Measurements from ENCODE around the gene C1orf226.
"Not testable (repeated sequence)": the region's sequence is repeated elsewhere in the genome, so short reads cannot be mapped to it uniquely, and the experiment has no call there.

C1orf226 gene

GRCh38 chr1:162417650-162418049, 36.1 kb downstream of the C1orf226 start:
- no peak for DNase-seq
- TF ChIP-seq EZH2 (IDR thresholded peaks at IDR 0.05; ENCODE audit: borderline replicate concordance, low read depth, low read length, severe bottlenecking) (no peak), CTCF (IDR thresholded peaks at IDR 0.05; ENCODE audit: borderline replicate concordance, extremely low read depth, low read length, poor library complexity, severe bottlenecking) (no peak)

GRCh38 chr1:162418584-162418983, 37.1 kb downstream of the C1orf226 start:
- not testable (repeated sequence) for H3K36me3 ChIP-seq (ENCODE audit: insufficient read depth, low read length); H3K4me2 ChIP-seq (ENCODE audit: insufficient read depth, low read length); H2AFZ ChIP-seq (ENCODE audit: low read depth, low read length); DNase-seq; H3K4me1 ChIP-seq (ENCODE audit: insufficient read depth, low read length); H3K27ac ChIP-seq (ENCODE audit: low read length); H3K9ac ChIP-seq (ENCODE audit: low read depth, low read length); H3K27me3 ChIP-seq (ENCODE audit: insufficient read depth, low read length, poor library complexity); H4K20me1 ChIP-seq (ENCODE audit: insufficient read depth, low read length); ATAC-seq (ENCODE audit: insufficient read depth, low read depth); H3K79me2 ChIP-seq (ENCODE audit: insufficient read depth, low read length); H3K4me3 ChIP-seq (ENCODE audit: low read depth in 1 of 2, low read length in 2 of 2); H3K9me3 ChIP-seq (ENCODE audit: insufficient read depth, low read length, severe bottlenecking)

More at GRCh38 chr1:162417650-162418049, 36.1 kb downstream of the C1orf226 start:
- Histone ChIP-seq H4K20me1 (ENCODE audit: insufficient read depth, low read length) (no peaks in the 10 kb centered on the region), H3K79me2 (ENCODE audit: insufficient read depth, low read length) (no peaks in the 10 kb centered on the region), H3K4me1 (ENCODE audit: insufficient read depth, low read length) (no peaks in the 10 kb centered on the region), H3K4me2 (ENCODE audit: insufficient read depth, low read length) (no peak overlapping the region), H2AFZ (ENCODE audit: low read depth, low read length) (no peak overlapping the region), H3K36me3 (ENCODE audit: insufficient read depth, low read length) (no peaks in the 10 kb centered on the region), H3K4me3 (ENCODE audit: low read depth in 1 of 2, low read length in 2 of 2) (no peak overlapping the region), H3K9ac (ENCODE audit: low read depth, low read length) (no peak overlapping the region), H3K9me3 (ENCODE audit: insufficient read depth, low read length, severe bottlenecking) (no peaks in the 10 kb centered on the region), H3K27ac (ENCODE audit: low read length) (no peak overlapping the region), H3K27me3 (ENCODE audit: insufficient read depth, low read length, poor library complexity) (no peaks in the 10 kb centered on the region)
- no peak for ATAC-seq (ENCODE audit: insufficient read depth, low read depth)

GRCh38 chr1:162419450-162419931, 38.0 kb downstream of the C1orf226 start:
- H3K4me1 ChIP-seq (ENCODE audit: insufficient read depth, low read length); H3K9me3 ChIP-seq (ENCODE audit: insufficient read depth, low read length, severe bottlenecking); ATAC-seq (ENCODE audit: insufficient read depth, low read depth); H3K27me3 ChIP-seq (ENCODE audit: insufficient read depth, low read length, poor library complexity); H3K79me2 ChIP-seq (ENCODE audit: insufficient read depth, low read length); H3K4me3 ChIP-seq (ENCODE audit: low read depth in 1 of 2, low read length in 2 of 2); H3K9ac ChIP-seq (ENCODE audit: low read depth, low read length); H2AFZ ChIP-seq (ENCODE audit: low read depth, low read length); H3K36me3 ChIP-seq (ENCODE audit: insufficient read depth, low read length); H3K27ac ChIP-seq (ENCODE audit: low read length); H3K4me2 ChIP-seq (ENCODE audit: insufficient read depth, low read length); H4K20me1 ChIP-seq (ENCODE audit: insufficient read depth, low read length); DNase-seq: not testable (repeated sequence)

GRCh38 chr1:162420120-162420519, 38.6 kb downstream of the C1orf226 start:
- no peak overlapping the region for H3K27ac ChIP-seq (ENCODE audit: low read length)
- H3K4me3 ChIP-seq (ENCODE audit: low read depth in 1 of 2, low read length in 2 of 2) = no peak overlapping the region
- H3K79me2 ChIP-seq (ENCODE audit: insufficient read depth, low read length) = no peaks in the 10 kb centered on the region
- H4K20me1 ChIP-seq (ENCODE audit: insufficient read depth, low read length) = no peaks in the 10 kb centered on the region
- TF ChIP-seq EZH2 (IDR thresholded peaks at IDR 0.05; ENCODE audit: borderline replicate concordance, low read depth, low read length, severe bottlenecking) = no peak
- no peaks in the 10 kb centered on the region for H3K9me3 ChIP-seq (ENCODE audit: insufficient read depth, low read length, severe bottlenecking)
- H3K9ac ChIP-seq (ENCODE audit: low read depth, low read length) = no peak overlapping the region
- no peaks in the 10 kb centered on the region for H3K27me3 ChIP-seq (ENCODE audit: insufficient read depth, low read length, poor library complexity)
- ATAC-seq (ENCODE audit: insufficient read depth, low read depth) (no peak), DNase-seq (no peak)
- H2AFZ ChIP-seq (ENCODE audit: low read depth, low read length) = no peak overlapping the region
- no peak overlapping the region for H3K4me2 ChIP-seq (ENCODE audit: insufficient read depth, low read length)
- H3K36me3 ChIP-seq (ENCODE audit: insufficient read depth, low read length) = no peaks in the 10 kb centered on the region
- H3K4me1 ChIP-seq (ENCODE audit: insufficient read depth, low read length) = no peaks in the 10 kb centered on the region

GRCh38 chr1:162421258-162422164, 40.0 kb downstream of the C1orf226 start:
- DNase-seq (no peak), ATAC-seq (ENCODE audit: insufficient read depth, low read depth) (no peak)
- Histone ChIP-seq H3K4me2 (ENCODE audit: insufficient read depth, low read length) (no peak overlapping the region), H3K36me3 (ENCODE audit: insufficient read depth, low read length) (no peaks in the 10 kb centered on the region), H3K27me3 (ENCODE audit: insufficient read depth, low read length, poor library complexity) (peaks cover 3% of the 10 kb centered on the region), H3K9me3 (ENCODE audit: insufficient read depth, low read length, severe bottlenecking) (no peaks in the 10 kb centered on the region), H3K79me2 (ENCODE audit: insufficient read depth, low read length) (no peaks in the 10 kb centered on the region), H2AFZ (ENCODE audit: low read depth, low read length) (no peak overlapping the region), H3K9ac (ENCODE audit: low read depth, low read length) (no peak overlapping the region), H3K4me1 (ENCODE audit: insufficient read depth, low read length) (no peaks in the 10 kb centered on the region), H3K27ac (ENCODE audit: low read length) (no peak overlapping the region), H3K4me3 (ENCODE audit: low read depth in 1 of 2, low read length in 2 of 2) (no peak overlapping the region), H4K20me1 (ENCODE audit: insufficient read depth, low read length) (no peaks in the 10 kb centered on the region)
- TF ChIP-seq EZH2 (IDR thresholded peaks at IDR 0.05; ENCODE audit: borderline replicate concordance, low read depth, low read length, severe bottlenecking) = no peak
- no peak for TF ChIP-seq CTCF (IDR thresholded peaks at IDR 0.05; ENCODE audit: borderline replicate concordance, extremely low read depth, low read length, poor library complexity, severe bottlenecking)
